Measurements from ENCODE around the gene NHEJ1. TPM values are rescaled to one million over a fixed set of nuclear protein-coding genes. Genes with fewer than 3 reads are reported as not detected.

NHEJ1 gene
- total and polyA plus RNA-seq, 9 donors = 10.8 to 23.1 (median 17.1) TPM

GRCh38 chr2:219125886-219126270, 34.7 kb downstream of the NHEJ1 start:
- DNase-seq = no peak

GRCh38 chr2:219125225-219125885, 35.3 kb downstream of the NHEJ1 start:
- intact Hi-C loops (cut with DNase I) = no loop called here
- H3K9me3 ChIP-seq = no peaks in the 10 kb centered on the region
- H3K36me3 ChIP-seq = no peaks in the 10 kb centered on the region
- H3K27ac ChIP-seq = no peak overlapping the region
- peak in 4 of 5 donors; percentile 38 to 65 (median 55) for DNase-seq
- TF ChIP-seq EP300 (IDR thresholded peaks at IDR 0.05) (no peak), CTCF (IDR thresholded peaks at IDR 0.05) (no peak), POLR2A (IDR thresholded peaks at IDR 0.05) (no peak)
- peaks cover 13% of the 10 kb centered on the region for H3K4me1 ChIP-seq (ENCODE audit: insufficient read depth)
- H3K4me3 ChIP-seq = no peak overlapping the region
- H3K27me3 ChIP-seq = no peaks in the 10 kb centered on the region
- WGBS, 3 donors = 74 to 83% (median 79%) methylated on average over 10 of the region's 10 CpGs

More at GRCh38 chr2:219125886-219126270, 34.7 kb downstream of the NHEJ1 start:
- H3K4me1 ChIP-seq (ENCODE audit: insufficient read depth) = peaks cover 13% of the 10 kb centered on the region
- H3K27me3 ChIP-seq = no peaks in the 10 kb centered on the region
- no peak overlapping the region for H3K27ac ChIP-seq
- TF ChIP-seq EP300 (IDR thresholded peaks at IDR 0.05) (no peak), CTCF (IDR thresholded peaks at IDR 0.05) (no peak), POLR2A (IDR thresholded peaks at IDR 0.05) (no peak)
- intact Hi-C loops (cut with DNase I) = no loop called here
- H3K4me3 ChIP-seq = no peak overlapping the region
- H3K36me3 ChIP-seq = no peaks in the 10 kb centered on the region
- 68 to 80% (median 74%) methylated on average over 1 of the region's 1 CpG for WGBS, 3 donors
- no peaks in the 10 kb centered on the region for H3K9me3 ChIP-seq

- no peak overlapping the region for H3K4me3 ChIP-seq
- H3K27me3 ChIP-seq = no peaks in the 10 kb centered on the region
- DNase-seq = peak in 3 of 5 donors; percentile 24 to 37 (median 25)
- H3K9me3 ChIP-seq = no peaks in the 10 kb centered on the region
- H3K36me3 ChIP-seq = no peaks in the 10 kb centered on the region
- TF ChIP-seq POLR2A (IDR thresholded peaks at IDR 0.05) (no peak), EP300 (IDR thresholded peaks at IDR 0.05) (no peak), CTCF (IDR thresholded peaks at IDR 0.05) (no peak)
- 20 to 34% (median 20%) methylated on average over 4 of the region's 4 CpGs for WGBS, 3 donors
- no peak overlapping the region for H3K27ac ChIP-seq
- intact Hi-C loops (cut with DNase I) = no loop called here
- peaks cover 13% of the 10 kb centered on the region for H3K4me1 ChIP-seq (ENCODE audit: insufficient read depth)
Observed at GRCh38 chr2:219124381-219125110, 36.1 kb downstream of the NHEJ1 start.

- TF ChIP-seq CTCF (IDR thresholded peaks at IDR 0.05) = no peak
Observed at GRCh38 chr2:219123356-219124135, 37.1 kb downstream of the NHEJ1 start.

More at GRCh38 chr2:219123356-219124135, 37.1 kb downstream of the NHEJ1 start:
- Histone ChIP-seq H3K27me3 (no peaks in the 10 kb centered on the region), H3K27ac (no peak overlapping the region), H3K9me3 (no peaks in the 10 kb centered on the region), H3K4me1 (ENCODE audit: insufficient read depth) (peaks cover 11% of the 10 kb centered on the region), H3K4me3 (no peak overlapping the region), H3K36me3 (no peaks in the 10 kb centered on the region)
- intact Hi-C loops (cut with DNase I) = no loop called here
- 94 to 95% (median 95%) methylated on average over 8 of the region's 8 CpGs for WGBS, 3 donors
- DNase-seq = no peak

All from ovary (tissue), 9 donors.